Body of pancreas (tissue), 4 donors: ENCODE data around the gene ASCC3. TPM values are rescaled to one million over a fixed set of nuclear protein-coding genes. Genes with fewer than 3 reads are reported as not detected.
"Not testable (repeated sequence)": the region's sequence is repeated elsewhere in the genome, so short reads cannot be mapped to it uniquely, and the experiment has no call there.

Source experiments
- ATAC-seq: fragments of 150-250 bp; one replicate; pipeline ENCODE4 v1.9.1; 2016
- DNase-seq, 4 donors: peaks; one replicate each; pipeline ENCODE4 v3.0.0-alpha.2; 2019
- H3K27ac ChIP-seq, 4 donors: fragments of 200-600 bp; sonication (generic); 1 replicate in 3 of 4; 2 replicates in 1 of 4; pipeline versions ENCODE4 v1.5.1 to v1.6.1; 2016 to 2019; ENCODE audit warnings: mild to moderate bottlenecking in 1 of 4, mixed read lengths in 1 of 4, moderate library complexity in 1 of 4
- H3K27me3 ChIP-seq, 2 donors: fragments of 200-600 bp; sonication (generic); one replicate each; pipeline ENCODE4 v1.6.0; 2016; ENCODE audit warnings: mild to moderate bottlenecking in 1 of 2
- H3K36me3 ChIP-seq, 2 donors: fragments of 200-600 bp; sonication (generic); replicated peaks in 1 of 2; 2 replicates each; pipeline ENCODE4 v1.5.1; 2016; ENCODE audit warnings: low read depth in 2 of 2; ENCODE audit not compliant: insufficient read depth in 1 of 2
- H3K4me1 ChIP-seq: fragments of 200-600 bp; sonication (generic); one replicate; pipeline ENCODE4 v1.6.0; 2016
- H3K4me3 ChIP-seq, 2 donors: fragments of 200-600 bp; sonication (generic); 1 replicate in 1 of 2; 2 replicates in 1 of 2; pipeline ENCODE4 v1.5.1; 2016 to 2019
- H3K9me3 ChIP-seq, 3 donors: fragments of 200-600 bp; sonication (generic); 1 replicate in 2 of 3; 2 replicates in 1 of 3; pipeline ENCODE4 v1.5.1; 2016
- POLR2A ChIP-seq, 3 donors: fragments of 450-650 bp; IDR thresholded peaks; one replicate each; pipeline ENCODE4 v1.6.1; 2016; ENCODE audit warnings: antibody characterized with exemption in 3 of 3, mild to moderate bottlenecking in 2 of 3
- WGBS, 2 donors: methylation state at CpG; one replicate each; pipeline ENCODE4 v1.1.5; 2017; 5-methylcytosine and 5-hydroxymethylcytosine counted together
- intact Hi-C: fragments of 100-400 bp; cut with DNase I; formaldehyde crosslinking; loops from one replicate; pipeline ENCODE4 v1.15.1; 2023
- total RNA-seq, 2 donors: library from RNA; depleted of rRNA; stranded (reverse); fragments of >200 nt; gene quantifications; one replicate each; pipeline ENCODE4 v1.1.0, GENCODE V29; 2016
- TF ChIP-seq, protein P1 (sequence below), 7 experiments: fragments of 450-650 bp in 4 of 7; fragments of 200-600 bp in 3 of 7; sonication (generic) in 3 of 7; IDR thresholded peaks; one replicate each; pipeline ENCODE4 v1.5.1; 2016 to 2019; ENCODE audit warnings: antibody characterized with exemption in 7 of 7

ASCC3 gene
- total RNA-seq, 2 donors from 2014 or later, result 16.8 to 26.5 TPM

GRCh38 chr6:100662264-100662663 is 218.9 kb downstream of the ASCC3 start:
- intact Hi-C loops, result loop anchor here (10.0 kb wide), 1 partner anchor 557 kb away; no protein-coding TSS in a partner anchor
- no peak for ATAC-seq
- Histone ChIP-seq H3K4me1 (no peaks in the 10 kb centered on the region), H3K27ac (no peak overlapping the region), H3K4me3 (no peak overlapping the region), H3K36me3 (no peaks in the 10 kb centered on the region), H3K9me3 (no peaks in the 10 kb centered on the region), H3K27me3 (no peaks in the 10 kb centered on the region)
- WGBS, 2 donors, result 81 to 86% methylated on average over 6 of the region's 6 CpGs
- TF ChIP-seq, protein P1, sequence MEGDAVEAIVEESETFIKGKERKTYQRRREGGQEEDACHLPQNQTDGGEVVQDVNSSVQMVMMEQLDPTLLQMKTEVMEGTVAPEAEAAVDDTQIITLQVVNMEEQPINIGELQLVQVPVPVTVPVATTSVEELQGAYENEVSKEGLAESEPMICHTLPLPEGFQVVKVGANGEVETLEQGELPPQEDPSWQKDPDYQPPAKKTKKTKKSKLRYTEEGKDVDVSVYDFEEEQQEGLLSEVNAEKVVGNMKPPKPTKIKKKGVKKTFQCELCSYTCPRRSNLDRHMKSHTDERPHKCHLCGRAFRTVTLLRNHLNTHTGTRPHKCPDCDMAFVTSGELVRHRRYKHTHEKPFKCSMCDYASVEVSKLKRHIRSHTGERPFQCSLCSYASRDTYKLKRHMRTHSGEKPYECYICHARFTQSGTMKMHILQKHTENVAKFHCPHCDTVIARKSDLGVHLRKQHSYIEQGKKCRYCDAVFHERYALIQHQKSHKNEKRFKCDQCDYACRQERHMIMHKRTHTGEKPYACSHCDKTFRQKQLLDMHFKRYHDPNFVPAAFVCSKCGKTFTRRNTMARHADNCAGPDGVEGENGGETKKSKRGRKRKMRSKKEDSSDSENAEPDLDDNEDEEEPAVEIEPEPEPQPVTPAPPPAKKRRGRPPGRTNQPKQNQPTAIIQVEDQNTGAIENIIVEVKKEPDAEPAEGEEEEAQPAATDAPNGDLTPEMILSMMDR (IDR thresholded peaks at IDR 0.05), result no peak
- TF ChIP-seq POLR2A (IDR thresholded peaks at IDR 0.05), result no peak
- no peak for DNase-seq

DNA sequence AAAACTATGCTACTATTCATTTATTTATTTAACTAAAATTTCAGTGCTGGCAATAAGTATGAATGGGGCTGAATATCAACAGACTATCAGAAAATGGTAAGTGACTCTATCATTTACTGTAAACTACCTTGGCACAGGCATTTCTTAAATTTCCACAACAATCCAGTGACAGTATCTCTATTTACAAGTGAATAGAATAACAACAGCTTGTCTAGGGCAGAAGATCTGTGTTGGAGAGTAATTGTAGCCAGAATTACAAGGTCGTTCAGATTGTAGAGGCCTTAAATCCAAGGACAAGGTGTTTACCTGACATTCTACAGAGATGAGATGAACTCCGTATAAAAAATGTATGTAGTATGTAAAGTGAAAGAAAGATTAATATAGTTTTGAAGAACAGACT is 222.6 kb downstream of the ASCC3 start:
- WGBS, 2 donors, result 33 to 43% methylated on average over 2 of the region's 2 CpGs
- no peaks in the 10 kb centered on the region for H3K27me3 ChIP-seq
- no peak overlapping the region for H3K27ac ChIP-seq
- intact Hi-C loops, result no loop called here
- no peak for DNase-seq
- H3K4me3 ChIP-seq, result no peak overlapping the region
- no peak for ATAC-seq
- TF ChIP-seq, protein P1 (IDR thresholded peaks at IDR 0.05), result no peak
- no peak for TF ChIP-seq POLR2A (IDR thresholded peaks at IDR 0.05)
- no peaks in the 10 kb centered on the region for H3K36me3 ChIP-seq
- no peaks in the 10 kb centered on the region for H3K9me3 ChIP-seq
- H3K4me1 ChIP-seq, result no peaks in the 10 kb centered on the region

DNA sequence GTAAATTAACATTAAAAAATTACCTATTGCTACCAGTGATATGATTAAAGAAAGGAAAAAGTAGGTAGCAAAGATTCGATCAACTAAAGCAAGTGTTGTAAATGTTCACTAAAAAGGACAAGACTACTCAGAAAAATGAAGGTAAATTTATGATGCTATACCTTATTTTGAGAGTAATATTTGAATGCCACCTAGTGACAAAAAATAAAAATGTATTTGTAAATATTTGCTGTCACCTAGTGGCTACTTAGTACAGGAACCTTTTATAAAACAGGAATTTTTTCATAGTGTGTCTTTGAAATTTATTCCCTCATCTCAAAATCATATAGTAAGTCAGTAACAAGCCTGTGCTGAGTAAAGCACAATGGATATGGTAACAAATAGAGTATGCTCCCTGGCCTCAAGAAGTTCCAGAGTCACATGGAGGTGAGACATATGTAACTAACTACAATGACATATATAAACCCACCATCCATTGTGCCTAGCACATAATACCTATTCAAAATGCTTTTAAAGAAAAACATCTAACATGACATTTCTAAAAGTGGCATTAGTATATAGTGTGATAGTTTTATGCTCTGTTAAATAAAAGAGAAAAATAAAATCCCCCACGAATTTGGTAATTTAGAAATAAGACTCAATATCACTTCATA is 223.3 kb downstream of the ASCC3 start:
- DNase-seq (no peak), ATAC-seq (no peak)
- H3K36me3 ChIP-seq, result no peaks in the 10 kb centered on the region
- intact Hi-C loops, result no loop called here
- no peaks in the 10 kb centered on the region for H3K27me3 ChIP-seq
- no peak overlapping the region for H3K4me3 ChIP-seq
- 62 to 65% methylated on average over 2 of the region's 2 CpGs for WGBS, 2 donors
- H3K4me1 ChIP-seq, result no peaks in the 10 kb centered on the region
- no peaks in the 10 kb centered on the region for H3K9me3 ChIP-seq
- TF ChIP-seq POLR2A (IDR thresholded peaks at IDR 0.05), result no peak
- TF ChIP-seq, protein P1 (IDR thresholded peaks at IDR 0.05), result peak; percentile 29 to 74 (median 51)
- H3K27ac ChIP-seq, result no peak overlapping the region

- intact Hi-C loops, DNase-seq, H3K27ac ChIP-seq, ATAC-seq, H3K4me1 ChIP-seq, H3K4me3 ChIP-seq, H3K9me3 ChIP-seq, H3K27me3 ChIP-seq: not testable (repeated sequence)
- WGBS, 2 donors, result 95 to 96% methylated on average over 3 of the region's 3 CpGs
- peaks cover 6 to 10% of the 10 kb centered on the region in 2 donors for H3K36me3 ChIP-seq
Observed at GRCh38 chr6:100641147-100641546, 240.0 kb downstream of the ASCC3 start.

DNA sequence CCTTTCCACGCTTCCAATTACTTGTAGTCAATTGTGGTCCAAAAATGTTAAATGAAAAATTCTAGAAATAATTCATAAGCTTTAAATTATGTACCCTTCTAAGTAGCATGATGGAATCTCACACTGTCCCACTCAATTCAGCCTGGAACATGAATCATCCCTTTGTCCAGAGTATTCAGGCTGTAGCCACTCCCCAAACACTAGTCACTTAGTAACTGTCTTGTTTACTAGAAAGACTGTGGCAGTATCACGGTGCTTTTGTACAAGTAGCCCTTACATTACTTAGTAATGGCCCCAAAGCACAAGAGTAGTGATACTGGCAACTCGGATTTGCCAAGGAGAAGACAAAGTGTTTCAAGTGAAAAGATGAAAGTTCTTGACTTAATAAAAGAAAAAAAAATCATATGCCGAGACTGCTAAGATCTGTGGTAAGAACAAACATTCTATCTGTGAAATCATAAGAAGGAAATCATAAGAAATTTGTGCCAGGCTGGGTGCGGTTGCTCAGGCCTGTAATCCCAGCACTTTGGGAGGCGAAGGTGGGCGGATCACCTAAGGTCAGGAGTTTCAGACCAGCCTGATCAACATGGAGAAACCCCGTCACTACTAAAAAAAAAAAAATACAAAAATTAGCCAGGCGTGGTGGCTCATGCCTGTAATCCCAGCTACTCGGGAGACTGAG is 247.9 kb downstream of the ASCC3 start:
- Histone ChIP-seq H3K9me3 (no peaks in the 10 kb centered on the region), H3K27me3 (no peaks in the 10 kb centered on the region), H3K4me3 (no peak overlapping the region), H3K27ac (no peak overlapping the region), H3K36me3 (peaks cover 0 to 10% of the 10 kb centered on the region in 2 donors), H3K4me1 (no peaks in the 10 kb centered on the region)
- WGBS, 2 donors, result 84 to 86% methylated on average over 10 of the region's 10 CpGs
- DNase-seq (no peak), ATAC-seq (no peak)
- intact Hi-C loops, result no loop called here
- TF ChIP-seq, protein P1 (IDR thresholded peaks at IDR 0.05), result no peak
- TF ChIP-seq POLR2A (IDR thresholded peaks at IDR 0.05), result no peak
